HG03066 (cell line): ENCODE measurements around the gene KCNIP4.

Source experiments
- ATAC-seq: cut with Tn5 transposase; IDR thresholded peaks from one replicate; pipeline ENCODE4 v1.9.1; 2021; ENCODE audit warnings: low read depth; ENCODE audit not compliant: unreplicated experiment

KCNIP4 gene

DNA sequence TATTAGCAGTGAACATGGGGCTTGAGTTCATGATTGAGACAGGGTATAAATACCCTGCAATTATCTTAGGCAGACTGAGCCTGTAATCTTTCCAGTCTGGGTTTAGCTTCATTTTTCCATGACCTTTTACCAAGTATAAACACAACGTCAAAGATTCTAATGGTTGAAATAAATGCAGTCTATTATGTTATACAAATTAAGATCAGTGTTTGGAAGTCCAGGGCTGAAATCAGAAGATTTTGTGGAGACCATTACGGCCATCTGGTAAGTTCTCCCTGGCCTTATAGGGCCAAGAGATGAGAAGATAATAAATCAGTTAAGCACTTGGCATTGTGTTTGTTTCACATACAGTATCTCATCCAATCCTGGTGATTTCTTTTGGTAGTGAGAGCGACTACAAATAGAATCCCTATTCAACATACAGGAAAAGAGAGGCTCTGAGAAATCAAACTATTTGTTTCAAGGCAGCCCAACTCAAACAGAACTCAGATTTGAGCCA is 822.5 kb downstream of the KCNIP4 start:
- ATAC-seq, result no peak

DNA sequence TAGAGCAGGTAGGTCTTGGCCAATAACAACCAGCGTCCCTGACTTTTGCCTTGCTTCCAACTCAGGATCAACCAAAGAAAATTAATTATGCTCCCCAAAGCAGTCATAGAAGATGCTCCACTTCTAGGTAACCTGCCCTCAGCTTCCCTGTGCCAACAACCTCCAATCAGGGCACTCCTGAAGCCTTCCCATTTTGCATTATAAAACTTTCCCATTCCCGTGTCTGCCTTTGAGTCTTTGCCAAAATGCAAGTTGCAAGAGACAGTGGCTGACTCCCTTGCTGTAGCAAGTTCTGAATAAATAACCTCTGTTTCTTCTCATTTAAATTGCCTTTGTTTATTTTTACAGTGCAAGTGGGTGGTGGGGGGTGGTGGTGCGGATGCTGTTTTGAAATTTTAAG is 830.3 kb downstream of the KCNIP4 start:
- no peak for ATAC-seq

DNA sequence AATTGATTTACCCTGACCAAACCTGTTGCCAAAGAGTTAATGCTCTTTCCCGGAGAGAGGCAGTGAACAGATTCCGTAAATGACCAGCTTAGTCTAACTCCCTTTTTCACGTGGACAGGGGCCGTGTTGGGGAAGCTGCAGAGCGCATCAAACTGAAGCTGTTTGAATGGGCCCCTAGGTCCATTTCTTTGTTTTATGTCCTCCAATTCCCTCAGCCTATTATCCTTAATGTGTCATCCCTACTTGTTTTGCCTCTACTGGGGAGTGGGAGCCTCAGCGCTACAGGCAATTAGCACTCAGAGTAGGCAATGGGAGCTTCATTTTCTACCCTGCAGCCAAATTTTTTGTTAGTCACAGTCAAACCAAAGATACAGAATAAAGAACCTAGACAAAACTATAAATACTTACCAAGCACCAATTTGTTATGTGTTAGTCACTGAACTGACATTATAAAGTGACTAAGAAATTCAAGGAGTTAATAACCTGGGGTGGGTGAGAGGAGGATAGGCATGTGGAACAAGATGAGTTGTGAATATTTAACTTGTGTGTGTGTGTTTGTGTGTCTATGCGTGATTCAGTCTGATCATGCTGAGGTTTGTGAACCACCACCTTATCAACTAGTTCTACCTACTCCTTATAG is 830.9 kb downstream of the KCNIP4 start:
- ATAC-seq, result no peak

DNA sequence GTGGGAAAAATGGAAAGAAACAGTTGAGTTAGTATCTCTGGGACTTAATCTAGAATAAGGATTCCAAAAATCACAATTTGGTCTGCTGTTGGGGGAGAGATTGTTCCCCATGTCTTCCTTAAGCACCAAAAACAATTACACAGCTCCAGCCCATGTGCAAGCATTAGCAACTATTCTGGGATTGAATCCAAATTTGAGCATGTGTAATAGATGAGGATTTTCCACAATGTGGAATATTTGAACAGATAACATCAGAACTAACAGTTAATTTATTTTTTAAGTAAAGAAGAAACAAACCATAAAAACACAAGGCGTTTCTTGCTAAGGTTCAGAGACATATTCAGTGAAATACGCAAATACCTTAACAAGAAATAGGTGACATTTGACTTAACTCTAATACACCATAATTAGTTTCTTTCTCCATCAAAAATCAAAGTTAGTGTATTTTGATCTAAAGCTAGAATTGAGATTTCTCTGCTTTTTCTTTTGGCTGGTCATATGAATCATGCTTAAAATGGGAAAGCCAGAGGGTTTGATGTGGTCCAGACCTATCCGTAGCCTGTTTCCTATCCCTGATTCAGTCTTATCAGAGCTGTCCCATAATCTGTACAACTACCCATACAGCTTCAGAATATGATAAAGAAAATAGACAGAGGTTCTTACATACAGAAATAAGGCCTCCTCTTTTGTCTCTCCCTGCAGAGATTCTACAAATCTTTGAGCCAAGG is 834.9 kb downstream of the KCNIP4 start:
- no peak for ATAC-seq

DNA sequence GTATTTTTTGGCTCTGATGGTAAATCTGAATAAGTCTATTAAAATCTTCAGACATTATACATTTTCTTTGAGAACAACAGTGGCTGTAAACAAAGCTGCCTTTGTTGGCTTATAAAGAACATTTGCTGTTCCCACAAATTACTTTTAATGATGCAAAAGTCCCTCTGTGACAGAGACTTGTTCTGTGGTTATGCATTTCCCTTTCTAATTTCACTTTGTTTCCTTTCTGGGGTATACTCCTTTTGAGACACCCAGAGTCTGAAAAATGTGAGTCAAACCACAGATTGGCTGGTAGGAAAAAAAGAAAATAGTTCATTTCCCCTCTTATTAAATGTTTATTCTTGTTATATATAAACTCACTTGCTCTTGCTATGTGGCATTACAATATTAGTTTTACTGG is 845.9 kb downstream of the KCNIP4 start:
- no peak for ATAC-seq

DNA sequence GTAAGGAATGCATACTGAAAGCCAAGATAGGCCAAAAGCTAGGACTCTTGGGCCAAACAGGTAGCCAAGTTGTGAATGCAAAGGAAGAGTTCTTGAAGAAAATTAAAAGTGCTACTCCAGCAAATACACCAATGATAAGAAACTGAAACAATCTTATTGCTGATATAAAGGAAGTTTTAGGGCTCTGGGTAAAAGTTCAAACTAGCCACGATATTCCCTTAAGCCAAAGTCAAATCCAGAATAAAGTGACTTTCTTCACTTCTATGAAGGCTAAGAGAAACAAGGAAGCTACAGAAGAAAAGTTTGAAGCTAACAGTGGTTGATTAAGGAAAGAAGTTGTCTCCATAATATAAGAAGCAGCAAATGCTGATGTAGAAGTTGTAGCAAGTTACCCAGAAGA is 850.7 kb downstream of the KCNIP4 start:
- ATAC-seq, result no peak

DNA sequence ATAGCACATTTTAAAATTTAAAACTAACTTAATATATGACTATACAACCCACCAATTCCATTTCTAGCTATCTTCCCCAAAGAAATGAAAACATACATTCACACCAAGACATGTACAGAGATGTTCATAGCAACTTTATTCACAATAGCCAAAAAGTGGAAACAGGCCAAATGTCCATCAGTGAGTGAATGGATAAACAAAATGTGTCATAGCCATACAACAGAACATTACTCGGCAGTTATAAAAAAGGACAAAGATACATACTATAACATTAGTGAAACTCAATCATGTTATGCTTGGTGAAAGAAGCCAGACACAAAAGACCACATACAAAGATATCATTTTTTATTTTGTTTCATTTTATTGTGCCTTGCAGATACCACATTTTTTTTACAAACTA is 851.5 kb downstream of the KCNIP4 start:
- no peak for ATAC-seq

DNA sequence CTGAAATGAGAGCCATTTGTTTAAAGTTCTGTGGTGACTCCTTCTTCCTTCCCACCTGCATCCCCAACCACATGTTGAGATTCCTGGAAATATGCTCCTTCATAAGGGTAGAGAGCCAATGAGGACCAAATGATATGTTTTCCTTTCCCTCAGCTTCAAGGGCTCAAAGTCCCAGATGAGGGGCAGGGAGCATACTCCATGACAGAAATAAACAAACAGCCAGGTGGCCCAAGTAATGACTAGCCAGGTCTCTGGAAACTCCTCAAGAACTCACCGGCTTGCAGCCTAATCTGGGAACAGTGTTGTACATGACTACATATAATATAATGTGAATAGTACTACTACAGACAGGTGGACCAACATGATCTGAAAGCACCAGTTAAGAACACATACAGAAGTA is 856.0 kb downstream of the KCNIP4 start:
- no peak for ATAC-seq

DNA sequence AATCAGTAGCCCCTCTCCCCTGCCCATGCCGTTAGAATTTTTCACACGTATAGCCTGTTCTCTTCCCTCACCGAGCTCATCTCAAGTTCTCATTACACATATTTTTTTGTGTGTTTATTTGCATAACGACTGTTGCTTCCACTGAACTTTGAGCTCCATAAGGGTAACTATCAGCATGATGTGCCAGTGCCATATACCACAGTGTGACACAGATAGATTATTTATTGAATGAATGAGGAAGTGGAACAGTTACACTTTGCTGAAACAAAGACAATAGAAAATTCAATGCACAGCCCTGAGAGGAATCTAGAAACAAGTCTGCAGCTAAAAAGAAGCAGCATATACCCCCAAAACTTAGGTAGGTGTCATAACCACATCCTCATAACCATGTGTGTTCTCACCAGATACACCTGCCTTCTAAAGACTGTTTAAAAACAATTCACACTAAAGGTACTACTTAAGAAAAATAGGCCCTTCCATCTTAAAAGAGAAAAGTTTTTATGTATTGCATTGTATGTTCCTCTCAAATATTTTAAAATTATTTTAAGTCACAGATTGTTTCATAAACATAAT is 858.4 kb downstream of the KCNIP4 start:
- no peak for ATAC-seq

DNA sequence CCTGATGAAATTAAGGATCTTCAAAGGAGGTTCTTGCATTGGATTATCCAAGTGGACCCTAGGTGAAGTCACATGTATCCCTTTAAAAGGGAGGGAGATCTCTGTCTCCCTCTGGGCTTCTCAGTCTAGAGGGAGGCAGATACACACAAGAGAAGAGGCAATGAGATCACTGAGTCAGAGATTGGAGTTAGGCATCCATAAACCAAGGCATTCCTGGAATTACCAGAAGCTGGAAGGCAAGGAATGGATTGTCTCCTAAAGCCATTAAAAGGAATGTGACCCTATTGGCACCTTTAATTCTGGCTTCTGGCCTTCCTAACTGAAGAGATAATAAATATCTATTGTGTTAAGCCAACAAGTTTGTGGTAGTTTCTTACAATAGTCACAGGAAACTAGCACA is 865.2 kb downstream of the KCNIP4 start:
- no peak for ATAC-seq

DNA sequence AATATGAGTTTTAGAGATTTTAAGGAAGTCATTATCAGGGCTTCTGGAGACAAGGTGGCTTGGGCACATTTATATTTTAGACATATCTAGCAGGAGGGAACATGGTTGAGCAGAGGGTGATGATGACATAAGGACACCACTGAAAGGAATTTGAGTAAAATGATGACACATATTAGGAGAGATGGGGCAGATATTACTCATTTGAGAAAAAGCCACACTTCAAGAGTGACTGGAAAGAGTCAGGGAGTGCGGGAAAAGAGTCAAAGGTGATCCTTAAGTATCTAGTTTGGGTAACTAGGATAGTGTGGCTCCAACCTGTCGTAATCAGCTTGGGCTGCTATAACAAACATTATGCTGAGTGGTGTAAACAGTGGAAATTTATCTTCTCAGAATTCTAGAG is 870.6 kb downstream of the KCNIP4 start:
- no peak for ATAC-seq

DNA sequence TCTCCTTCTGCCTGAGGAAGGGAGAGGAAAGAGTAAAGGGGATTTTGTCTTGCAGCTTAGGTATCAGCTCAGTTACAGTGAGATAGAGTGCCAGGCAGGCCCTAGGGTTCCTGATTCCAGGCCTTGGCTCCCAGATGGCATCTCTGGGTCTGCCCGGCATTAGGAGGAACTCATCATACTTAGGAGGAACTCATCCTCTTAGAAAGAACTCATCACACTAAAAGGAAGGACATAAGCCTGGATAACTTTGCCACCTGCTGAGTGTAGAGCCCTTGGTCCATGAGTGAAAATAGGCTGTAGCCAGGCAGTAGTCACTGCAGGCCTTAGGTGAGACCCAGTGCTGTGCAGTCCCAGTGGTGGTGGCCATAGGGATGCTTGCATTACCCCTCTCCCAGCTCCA is 881.2 kb downstream of the KCNIP4 start:
- no peak for ATAC-seq

DNA sequence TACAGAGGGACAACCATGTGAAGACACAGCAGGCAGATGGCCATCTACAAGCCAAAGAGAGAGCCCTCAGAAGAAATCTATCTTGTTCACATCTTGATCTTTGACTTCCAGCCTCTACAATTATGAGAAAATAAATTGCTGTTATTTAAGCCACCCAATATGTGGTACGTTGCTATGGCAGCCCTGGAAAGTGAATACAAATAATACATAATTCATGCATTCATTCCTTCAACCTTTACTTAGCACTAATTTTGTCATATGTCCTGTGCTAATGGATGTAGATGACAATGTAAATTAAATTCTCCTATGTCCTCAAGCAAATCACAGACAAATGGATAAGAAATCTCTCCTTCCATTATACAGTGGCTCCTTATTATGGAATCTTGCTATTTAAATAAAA is 886.7 kb downstream of the KCNIP4 start:
- no peak for ATAC-seq

DNA sequence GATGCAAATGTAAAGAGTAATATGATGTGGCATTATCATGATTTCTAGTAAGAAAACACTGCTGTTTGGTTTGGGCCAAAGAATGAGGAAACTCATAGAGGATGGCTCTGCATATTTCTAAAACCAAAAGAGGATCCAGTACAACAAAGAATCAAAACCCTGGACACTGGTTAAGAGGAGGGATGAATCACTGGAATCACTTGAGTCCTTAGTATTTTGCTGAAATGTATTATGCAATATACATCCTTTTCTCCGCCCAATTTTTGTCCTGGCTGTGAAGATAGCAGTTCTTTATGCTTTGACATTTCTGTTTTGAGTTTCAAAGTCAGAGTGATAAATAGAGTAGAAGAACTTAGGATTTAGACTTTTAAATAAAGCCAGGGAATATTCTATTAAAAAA is 902.4 kb downstream of the KCNIP4 start:
- ATAC-seq, result no peak

DNA sequence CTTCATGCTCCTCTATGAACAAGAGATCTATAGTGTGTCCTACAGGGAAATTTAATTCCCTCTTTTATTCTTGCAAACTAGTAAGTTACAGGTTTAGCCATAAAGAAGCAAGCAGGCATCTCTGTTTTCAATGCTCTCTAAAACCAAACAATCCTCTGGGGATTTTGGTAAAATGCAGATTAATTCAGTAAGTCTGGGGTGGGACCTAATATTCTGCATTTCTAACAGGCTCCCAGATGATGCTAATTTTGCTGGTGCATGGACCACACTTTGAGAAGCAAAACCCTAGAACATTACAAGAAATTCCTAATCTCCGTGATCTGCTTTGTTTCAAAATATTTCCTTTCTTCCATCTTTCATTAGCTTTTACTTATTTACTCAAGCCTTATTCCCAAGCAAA is 903.5 kb downstream of the KCNIP4 start:
- no peak for ATAC-seq

DNA sequence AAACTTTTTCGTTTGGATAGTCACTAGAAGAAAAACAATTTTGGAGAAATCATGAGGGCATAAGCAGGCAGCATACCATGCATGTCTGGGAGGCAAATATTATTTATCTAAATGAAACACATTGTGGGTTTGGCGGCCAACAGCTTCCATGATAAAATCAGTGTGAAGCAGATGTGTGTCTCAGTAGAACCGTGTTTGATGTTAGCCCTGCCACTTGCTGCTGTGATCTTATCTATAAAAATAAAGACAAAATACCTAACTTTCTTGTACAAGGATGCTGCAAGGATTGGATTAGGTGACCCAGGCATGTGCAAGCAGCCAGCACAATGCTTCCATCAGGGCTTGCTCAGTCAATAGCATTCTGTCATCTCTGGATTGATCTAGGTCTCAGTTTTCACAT is 906.9 kb downstream of the KCNIP4 start:
- ATAC-seq, result no peak

DNA sequence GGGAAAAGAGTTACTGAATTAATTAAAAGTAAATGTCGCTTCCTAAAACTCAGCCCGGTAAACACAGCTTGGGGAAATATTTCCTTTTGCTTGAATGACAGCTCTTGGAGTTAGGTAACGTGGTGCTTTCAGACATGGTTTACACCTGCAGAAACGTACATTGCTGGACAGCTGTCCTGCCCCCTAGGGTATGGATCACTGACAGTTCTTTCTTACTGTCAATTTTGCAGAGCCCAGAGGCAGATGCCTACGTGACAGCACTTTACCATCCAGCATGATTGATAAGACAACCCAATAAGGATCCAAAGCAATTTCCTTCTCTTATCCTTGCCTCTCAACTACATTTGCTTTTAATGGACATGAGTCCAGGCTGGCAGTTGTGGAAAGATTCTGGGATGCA is 913.8 kb downstream of the KCNIP4 start:
- no peak for ATAC-seq

DNA sequence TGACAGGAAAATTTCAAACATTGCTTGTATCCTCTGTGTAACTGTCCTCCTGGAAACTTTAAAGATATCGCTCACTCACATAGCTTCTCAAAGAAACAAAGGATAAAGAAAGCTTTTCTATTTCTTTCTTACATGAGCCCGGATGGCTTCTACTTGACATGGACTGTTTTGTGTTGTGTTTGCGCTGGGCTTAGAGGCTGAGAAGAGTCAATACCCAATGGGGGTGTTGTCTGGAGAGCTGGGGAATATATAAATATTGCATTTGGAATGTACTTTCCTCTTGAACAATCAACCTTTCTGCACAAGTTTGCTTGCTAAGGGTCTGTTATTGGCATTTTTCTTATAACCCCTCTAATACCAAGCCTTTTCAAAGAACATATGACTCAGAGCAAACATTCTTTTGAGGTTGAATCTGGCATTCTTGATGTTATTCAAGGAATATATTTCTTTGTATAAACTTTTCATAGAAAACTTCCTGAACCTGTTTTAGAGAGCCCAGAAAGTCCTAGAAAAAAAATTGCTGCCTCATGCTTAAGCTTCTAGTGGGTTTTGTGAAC is 916.4 kb downstream of the KCNIP4 start:
- no peak for ATAC-seq

DNA sequence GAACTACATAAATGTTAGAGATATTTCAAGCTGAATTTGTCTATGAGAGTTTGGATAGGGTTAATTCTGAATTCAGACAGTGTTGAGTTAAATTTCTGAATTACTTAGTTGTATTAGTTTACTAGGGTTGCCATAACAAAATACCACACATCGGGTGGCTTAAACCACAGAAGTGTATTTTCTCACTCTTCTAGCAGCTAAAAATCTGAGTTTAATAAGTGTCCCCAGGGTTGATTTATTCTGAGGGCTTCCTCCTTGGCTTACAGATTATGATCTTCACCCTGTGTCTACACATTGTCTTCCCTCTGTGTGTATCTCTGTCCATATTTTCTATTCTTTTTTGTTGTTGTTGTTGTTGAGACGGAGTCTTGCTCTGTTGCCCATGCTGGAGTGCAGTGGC is 929.8 kb downstream of the KCNIP4 start:
- ATAC-seq, result no peak

DNA sequence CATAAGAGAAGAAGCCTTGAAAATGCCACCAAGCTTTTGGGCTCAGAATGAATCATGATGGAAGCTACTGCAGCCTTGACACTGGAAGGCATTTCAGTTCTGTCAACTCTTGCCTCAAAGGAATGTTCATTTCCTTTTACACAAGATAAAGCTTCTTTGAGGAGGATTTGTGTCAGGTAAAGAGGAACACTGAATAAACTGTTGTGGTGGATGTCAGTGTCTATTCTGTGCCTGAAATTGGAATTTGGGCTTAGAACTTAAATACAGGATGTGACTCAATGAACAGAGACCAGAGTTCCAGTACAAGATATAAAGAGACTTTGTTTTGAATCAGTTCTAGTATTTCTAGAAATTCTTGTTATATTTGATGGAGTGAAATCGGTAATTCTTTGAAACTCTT is 935.1 kb downstream of the KCNIP4 start:
- ATAC-seq, result no peak

DNA sequence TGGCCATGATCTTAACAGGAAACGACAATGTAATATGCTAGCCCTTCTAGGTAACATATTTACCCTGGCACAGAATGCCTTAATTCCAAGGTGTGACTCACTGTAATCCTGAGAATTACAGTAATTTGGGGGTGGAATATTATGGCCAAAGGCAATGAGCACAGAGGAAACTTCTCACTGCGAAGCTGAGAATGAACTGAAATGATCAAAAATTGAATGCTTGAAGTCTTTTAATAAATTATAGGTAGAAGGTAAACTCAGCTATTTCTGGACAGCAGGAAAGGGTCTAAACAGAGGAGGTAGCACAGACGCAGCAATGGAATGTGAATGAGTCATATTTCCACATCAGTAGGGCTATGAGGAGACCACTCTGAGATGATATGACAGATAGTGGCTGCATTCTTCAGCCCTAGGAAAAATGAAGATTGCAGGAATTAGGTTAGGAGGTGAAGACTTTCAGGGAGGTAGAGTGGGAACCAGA is 935.7 kb downstream of the KCNIP4 start:
- ATAC-seq, result no peak

DNA sequence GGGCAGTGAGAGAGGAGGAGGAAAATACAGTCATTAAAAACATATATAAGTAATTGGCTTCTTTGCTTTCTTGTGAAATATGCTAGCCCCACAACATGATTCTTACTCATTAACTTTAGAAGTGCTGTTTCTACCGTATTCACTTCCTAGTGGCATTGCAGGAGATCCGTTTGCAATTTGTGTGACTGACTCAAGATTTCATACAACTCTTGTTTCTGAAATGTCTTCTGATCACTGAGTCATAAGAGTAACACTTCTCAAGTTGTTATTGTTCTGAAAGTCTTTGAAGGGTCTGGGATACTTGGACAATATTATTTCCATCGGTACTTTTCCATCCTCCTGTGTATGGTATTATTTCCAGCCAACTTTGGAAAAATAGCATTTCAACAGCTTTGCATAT is 937.5 kb downstream of the KCNIP4 start:
- ATAC-seq, result no peak
